DND-41 (cell line): Measurements from ENCODE around the gene RPH3AL.

ENCODE experiments used
- EZH2 ChIP-seq: IDR thresholded peaks from 3 replicates; pipeline ENCODE4 v1.6.1; 2012; ENCODE audit warnings: borderline replicate concordance, low read depth, mild to moderate bottlenecking, moderate library complexity, low read length, inconsistent platforms; ENCODE audit not compliant: severe bottlenecking
- TF ChIP-seq, protein P1 (sequence below): IDR thresholded peaks from 2 replicates; pipeline ENCODE4 v1.5.1; 2012; ENCODE audit warnings: borderline replicate concordance, low read length, moderate library complexity, mild to moderate bottlenecking; ENCODE audit not compliant: poor library complexity, severe bottlenecking; ENCODE audit errors: extremely low read depth

DNA sequence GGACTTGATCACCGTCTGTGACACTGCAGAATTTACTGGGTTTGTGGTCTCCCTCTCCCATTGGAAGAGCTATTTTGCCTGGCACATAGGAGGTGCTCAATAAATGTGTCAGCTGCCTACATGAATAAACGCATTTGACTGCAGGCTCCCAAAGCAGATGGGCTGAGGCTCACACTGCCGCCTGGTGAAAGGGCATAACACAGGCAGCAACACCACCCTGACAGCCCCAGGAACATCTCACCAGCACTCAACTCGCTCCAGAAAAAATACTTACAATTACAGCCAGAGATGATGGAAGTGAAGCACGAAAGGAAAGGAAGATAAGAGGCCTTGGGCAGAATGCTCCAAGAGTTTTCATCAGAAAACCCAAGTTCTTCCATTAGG lies 73.9 kb downstream of the RPH3AL start:
- TF ChIP-seq EZH2: no peak
- TF ChIP-seq, protein P1, sequence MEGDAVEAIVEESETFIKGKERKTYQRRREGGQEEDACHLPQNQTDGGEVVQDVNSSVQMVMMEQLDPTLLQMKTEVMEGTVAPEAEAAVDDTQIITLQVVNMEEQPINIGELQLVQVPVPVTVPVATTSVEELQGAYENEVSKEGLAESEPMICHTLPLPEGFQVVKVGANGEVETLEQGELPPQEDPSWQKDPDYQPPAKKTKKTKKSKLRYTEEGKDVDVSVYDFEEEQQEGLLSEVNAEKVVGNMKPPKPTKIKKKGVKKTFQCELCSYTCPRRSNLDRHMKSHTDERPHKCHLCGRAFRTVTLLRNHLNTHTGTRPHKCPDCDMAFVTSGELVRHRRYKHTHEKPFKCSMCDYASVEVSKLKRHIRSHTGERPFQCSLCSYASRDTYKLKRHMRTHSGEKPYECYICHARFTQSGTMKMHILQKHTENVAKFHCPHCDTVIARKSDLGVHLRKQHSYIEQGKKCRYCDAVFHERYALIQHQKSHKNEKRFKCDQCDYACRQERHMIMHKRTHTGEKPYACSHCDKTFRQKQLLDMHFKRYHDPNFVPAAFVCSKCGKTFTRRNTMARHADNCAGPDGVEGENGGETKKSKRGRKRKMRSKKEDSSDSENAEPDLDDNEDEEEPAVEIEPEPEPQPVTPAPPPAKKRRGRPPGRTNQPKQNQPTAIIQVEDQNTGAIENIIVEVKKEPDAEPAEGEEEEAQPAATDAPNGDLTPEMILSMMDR: no peak
